CD14-positive monocyte (primary cell): Measurements from ENCODE around the gene SH3RF3. TPM values are rescaled to one million over a fixed set of nuclear protein-coding genes. Genes with fewer than 3 reads are reported as not detected.

ENCODE experiments used
- DNase-seq, 3 donors: peaks; one replicate each; pipeline ENCODE4 v3.0.0-alpha.2; 2011 to 2022
- H2AFZ ChIP-seq: 2 replicates; pipeline ENCODE4 v1.6.0; 2012; ENCODE audit warnings: mild to moderate bottlenecking, low read depth, low read length, inconsistent platforms; ENCODE audit not compliant: insufficient read depth, poor library complexity, severe bottlenecking
- H3K27ac ChIP-seq, 2 donors: 1 replicate in 1 of 2; 2 replicates in 1 of 2; pipeline ENCODE4 v1.5.1; 2012 to 2013; ENCODE audit warnings: low read length in 2 of 2, control low read depth in 1 of 2, inconsistent platforms in 1 of 2, low read depth in 1 of 2, mild to moderate bottlenecking in 1 of 2
- H3K27me3 ChIP-seq, 2 donors: one replicate each; pipeline versions ENCODE4 v1.6.0 to v1.6.1; 2011 to 2013; ENCODE audit warnings: low read length in 2 of 2; ENCODE audit not compliant: control insufficient read depth in 2 of 2, insufficient read depth in 2 of 2
- H3K36me3 ChIP-seq, 2 donors: replicated peaks in 1 of 2; 1 replicate in 1 of 2; 2 replicates in 1 of 2; pipeline versions ENCODE4 v1.5.1 to v1.6.1; 2012 to 2013; ENCODE audit warnings: low read length in 2 of 2, control low read depth in 1 of 2, inconsistent platforms in 1 of 2, mild to moderate bottlenecking in 1 of 2; ENCODE audit not compliant: insufficient read depth in 2 of 2, control insufficient read depth in 1 of 2
- H3K4me1 ChIP-seq, 2 donors: 1 replicate in 1 of 2; 2 replicates in 1 of 2; pipeline versions ENCODE4 v1.5.1 to v1.6.1; 2012 to 2013; ENCODE audit warnings: low read length in 2 of 2, control low read depth in 1 of 2, inconsistent platforms in 1 of 2, mild to moderate bottlenecking in 1 of 2, moderate library complexity in 1 of 2; ENCODE audit not compliant: insufficient read depth in 2 of 2, control insufficient read depth in 1 of 2
- H3K4me2 ChIP-seq: replicated peaks from 2 replicates; pipeline ENCODE3; 2012; ENCODE audit warnings: low read length, moderate library complexity, mild to moderate bottlenecking; ENCODE audit not compliant: poor library complexity, severe bottlenecking; ENCODE audit errors: extremely low read depth
- H3K4me3 ChIP-seq, 3 experiments: fragments of 200-600 bp in 1 of 3; sonication (generic) in 1 of 3; replicated peaks in 1 of 3; 1 replicate in 2 of 3; 2 replicates in 1 of 3; pipeline ENCODE4 v1.5.1; 2011 to 2013; ENCODE audit warnings: low read length in 3 of 3, mild to moderate bottlenecking in 3 of 3, control low read depth in 2 of 3, low read depth in 2 of 3, inconsistent platforms in 1 of 3, moderate library complexity in 1 of 3
- H3K79me2 ChIP-seq: 2 replicates; pipeline ENCODE4 v1.6.0; 2012; ENCODE audit warnings: mild to moderate bottlenecking, control low read depth, inconsistent platforms, low read length, moderate library complexity; ENCODE audit not compliant: insufficient read depth
- H3K9ac ChIP-seq: 2 replicates; pipeline ENCODE4 v1.6.0; 2017; ENCODE audit warnings: low read length, mild to moderate bottlenecking; ENCODE audit not compliant: insufficient read depth, poor library complexity, severe bottlenecking
- H3K9me3 ChIP-seq, 2 donors: replicated peaks in 1 of 2; 1 replicate in 1 of 2; 2 replicates in 1 of 2; pipeline versions ENCODE4 v1.5.1 to v1.6.1; 2012 to 2013; ENCODE audit warnings: low read length in 2 of 2, control low read depth in 1 of 2; ENCODE audit not compliant: control insufficient read depth in 1 of 2, insufficient read depth in 1 of 2
- H4K20me1 ChIP-seq: 2 replicates; pipeline ENCODE4 v1.6.0; 2012; ENCODE audit warnings: mild to moderate bottlenecking, low read length, control low read depth, moderate library complexity; ENCODE audit not compliant: insufficient read depth
- H3K27ac Mint-ChIP-seq, 7 donors: one replicate each; pipeline ENCODE4 v1.8.0; 2020; ENCODE audit warnings: mild to moderate bottlenecking in 7 of 7, mixed read lengths in 7 of 7, moderate library complexity in 6 of 7, inconsistent platforms in 2 of 7
- H3K27me3 Mint-ChIP-seq, 3 donors: one replicate each; pipeline ENCODE4 v1.8.0; 2021 to 2022; ENCODE audit warnings: low read depth in 3 of 3, mild to moderate bottlenecking in 3 of 3, mixed read lengths in 3 of 3, moderate library complexity in 3 of 3, inconsistent platforms in 1 of 3
- H3K36me3 Mint-ChIP-seq, 2 donors: one replicate each; pipeline ENCODE4 v1.8.0; 2020; ENCODE audit warnings: mixed read lengths in 2 of 2, inconsistent platforms in 1 of 2, mild to moderate bottlenecking in 1 of 2
- H3K4me1 Mint-ChIP-seq: one replicate; pipeline ENCODE4 v1.8.0; 2020; ENCODE audit warnings: mild to moderate bottlenecking, mixed read lengths
- H3K4me3 Mint-ChIP-seq, 2 donors: one replicate each; pipeline ENCODE4 v1.8.0; 2020; ENCODE audit warnings: mild to moderate bottlenecking in 2 of 2, mixed read lengths in 2 of 2, moderate library complexity in 1 of 2
- H3K9me3 Mint-ChIP-seq, 7 donors: one replicate each; pipeline ENCODE4 v1.8.0; 2020 to 2022; ENCODE audit warnings: mixed read lengths in 7 of 7, mild to moderate bottlenecking in 6 of 7, moderate library complexity in 6 of 7, inconsistent platforms in 2 of 7
- WGBS: methylation state at CpG from one replicate; pipeline ENCODE4 v1.1.5; 2013; ENCODE audit warnings: missing lambda C conversion rate; ENCODE audit not compliant: insufficient coverage; 5-methylcytosine and 5-hydroxymethylcytosine counted together
- intact Hi-C, 2 donors: fragments of 100-400 bp; cut with micrococcal nuclease; formaldehyde crosslinking; loops; one replicate each; pipeline versions ENCODE4 v1.15.0 to v1.15.1; 2023
- polyA plus RNA-seq, 3 donors: library from polyadenylated mRNA; depleted of rRNA in 1 of 3; unstranded in 2 of 3; stranded (reverse) in 1 of 3; fragments of 300-500 nt in 2 of 3; fragments of >200 nt in 1 of 3; fragmentation: Illumina TruSeq in 2 of 3; gene quantifications; 1 replicate in 2 of 3; 2 replicates in 1 of 3; pipeline ENCODE4 v1.2.3, GENCODE V29; 2012 to 2021
- TF ChIP-seq, protein P1 (sequence below): fragments of 200-600 bp; IDR thresholded peaks from one replicate; pipeline ENCODE4 v1.8.0; 2022; ENCODE audit warnings: antibody characterized with exemption, mild to moderate bottlenecking

The SH3RF3 gene
- polyA plus RNA-seq, 3 donors = 0.25 to 0.75 (median 0.34) TPM

DNA sequence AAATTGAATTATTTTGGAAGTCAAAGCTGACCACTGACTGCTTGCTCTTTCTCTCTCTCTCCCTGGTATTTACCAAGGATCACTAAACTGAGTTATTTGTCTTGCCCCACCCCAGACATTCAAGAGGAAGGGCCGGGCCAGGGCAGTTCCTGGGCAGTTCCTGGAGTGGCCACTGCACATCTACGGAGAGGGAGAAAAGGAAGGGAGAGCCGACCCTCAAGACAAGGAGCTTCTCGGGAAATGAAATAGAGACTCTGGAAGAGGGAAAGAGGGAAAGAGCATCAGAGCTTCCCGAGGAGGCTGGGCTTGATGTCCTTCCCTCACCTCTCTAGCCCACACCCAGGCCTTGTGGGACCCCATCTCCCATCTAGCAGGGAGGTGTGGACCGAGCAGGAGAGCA lies 401.7 kb downstream of the SH3RF3 start:
- no peak for DNase-seq
- no CpG with 5 or more reads among the region's 6 CpGs for WGBS
- H3K9me3 Mint-ChIP-seq = no peaks in the 10 kb centered on the region
- H3K4me1 Mint-ChIP-seq = no peaks in the 10 kb centered on the region
- H3K36me3 ChIP-seq = no peaks in the 10 kb centered on the region
- H4K20me1 ChIP-seq = no peaks in the 10 kb centered on the region
- H3K4me2 ChIP-seq = no peak overlapping the region
- no peaks in the 10 kb centered on the region for H3K27me3 ChIP-seq
- TF ChIP-seq, protein P1, sequence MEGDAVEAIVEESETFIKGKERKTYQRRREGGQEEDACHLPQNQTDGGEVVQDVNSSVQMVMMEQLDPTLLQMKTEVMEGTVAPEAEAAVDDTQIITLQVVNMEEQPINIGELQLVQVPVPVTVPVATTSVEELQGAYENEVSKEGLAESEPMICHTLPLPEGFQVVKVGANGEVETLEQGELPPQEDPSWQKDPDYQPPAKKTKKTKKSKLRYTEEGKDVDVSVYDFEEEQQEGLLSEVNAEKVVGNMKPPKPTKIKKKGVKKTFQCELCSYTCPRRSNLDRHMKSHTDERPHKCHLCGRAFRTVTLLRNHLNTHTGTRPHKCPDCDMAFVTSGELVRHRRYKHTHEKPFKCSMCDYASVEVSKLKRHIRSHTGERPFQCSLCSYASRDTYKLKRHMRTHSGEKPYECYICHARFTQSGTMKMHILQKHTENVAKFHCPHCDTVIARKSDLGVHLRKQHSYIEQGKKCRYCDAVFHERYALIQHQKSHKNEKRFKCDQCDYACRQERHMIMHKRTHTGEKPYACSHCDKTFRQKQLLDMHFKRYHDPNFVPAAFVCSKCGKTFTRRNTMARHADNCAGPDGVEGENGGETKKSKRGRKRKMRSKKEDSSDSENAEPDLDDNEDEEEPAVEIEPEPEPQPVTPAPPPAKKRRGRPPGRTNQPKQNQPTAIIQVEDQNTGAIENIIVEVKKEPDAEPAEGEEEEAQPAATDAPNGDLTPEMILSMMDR = no peak
- H3K27ac ChIP-seq = no peak overlapping the region
- H3K4me1 ChIP-seq = no peaks in the 10 kb centered on the region
- H3K27me3 Mint-ChIP-seq = peaks cover 0 to 12% (median 6%) of the 10 kb centered on the region in 3 donors
- no peak overlapping the region for H3K9ac ChIP-seq
- H3K4me3 ChIP-seq = no peak overlapping the region
- H3K79me2 ChIP-seq = no peaks in the 10 kb centered on the region
- H3K36me3 Mint-ChIP-seq = no peaks in the 10 kb centered on the region
- no peaks in the 10 kb centered on the region for H3K9me3 ChIP-seq
- H3K4me3 Mint-ChIP-seq = no peak overlapping the region
- peak overlapping the region in 1 of 7 donors; percentile 20 for H3K27ac Mint-ChIP-seq
- intact Hi-C loops = no loop called here
- H2AFZ ChIP-seq = no peak overlapping the region

DNA sequence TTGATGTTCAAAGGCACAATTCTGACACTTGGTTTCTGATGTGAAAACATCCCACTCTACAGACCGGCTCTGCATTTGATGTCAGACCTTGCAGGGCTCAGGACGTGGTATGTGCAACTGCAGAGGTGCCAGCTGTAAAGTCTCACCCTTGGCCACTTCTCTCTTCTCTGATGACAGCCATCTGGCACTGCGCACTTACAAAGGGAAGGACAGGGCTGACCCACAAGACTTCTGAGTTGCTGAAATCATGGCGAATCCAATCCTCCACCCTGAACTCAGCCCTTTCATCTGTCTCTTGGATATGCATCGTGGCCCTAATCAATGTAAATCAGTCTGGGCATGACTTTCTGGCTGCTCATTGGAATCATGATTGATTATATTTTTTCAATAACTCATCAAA lies 402.2 kb downstream of the SH3RF3 start:
- DNase-seq = no peak
- Histone ChIP-seq H3K4me3 (no peak overlapping the region), H2AFZ (no peak overlapping the region), H3K79me2 (no peaks in the 10 kb centered on the region), H3K9ac (no peak overlapping the region), H3K4me2 (no peak overlapping the region), H3K27me3 (no peaks in the 10 kb centered on the region), H3K36me3 (no peaks in the 10 kb centered on the region), H3K4me1 (no peaks in the 10 kb centered on the region), H4K20me1 (no peaks in the 10 kb centered on the region), H3K27ac (no peak overlapping the region), H3K9me3 (no peaks in the 10 kb centered on the region)
- H3K9me3 Mint-ChIP-seq = no peaks in the 10 kb centered on the region
- peaks cover 0 to 12% (median 6%) of the 10 kb centered on the region in 3 donors for H3K27me3 Mint-ChIP-seq
- no peak overlapping the region for H3K27ac Mint-ChIP-seq
- no peaks in the 10 kb centered on the region for H3K36me3 Mint-ChIP-seq
- intact Hi-C loops = no loop called here
- 80% methylated on average over 5 of the region's 5 CpGs for WGBS
- no peak overlapping the region for H3K4me3 Mint-ChIP-seq
- TF ChIP-seq, protein P1 = no peak
- no peaks in the 10 kb centered on the region for H3K4me1 Mint-ChIP-seq
